ENCODE measurements around the gene PPP1R27. TPM values are rescaled to one million over a fixed set of nuclear protein-coding genes. Genes with fewer than 3 reads are reported as not detected.
A peak's percentile ranks its signal among the peaks of the same experiment; 100 is the strongest.

Gene PPP1R27
- total and polyA plus RNA-seq, 9 of the 15 experiments (the other 6 are each of a cell fraction or from before 2014, with no cell fraction given) = 0.29 to 6.9 (median 1.5) TPM; not detected in 2

- peak; percentile 71 for TF ChIP-seq ZNF766 (CRISPR knock-in tag; conservative IDR thresholded peaks at IDR 0.05)
- peak in 1 of 2 experiments; percentile 83; a peak in 2 of 4 replicates for TF ChIP-seq TEAD1 (CRISPR knock-in tag; IDR thresholded peaks at IDR 0.05)
- TF ChIP-seq RUNX1 (IDR thresholded peaks at IDR 0.05; ENCODE audit: low read depth) = no peak
- peak; percentile 61 for TF ChIP-seq PHF20 (IDR thresholded peaks at IDR 0.05; ENCODE audit: partially characterized antibody)
- peak; percentile 59 for TF ChIP-seq GMEB1 (CRISPR knock-in tag; IDR thresholded peaks at IDR 0.05)
- no peak for TF ChIP-seq FOXM1 (IDR thresholded peaks at IDR 0.05; ENCODE audit: low read depth)
- TF ChIP-seq FOXM1 (CRISPR knock-in tag; IDR thresholded peaks at IDR 0.05; ENCODE audit: low read depth) = peak; percentile 67; the same call in 1 of the 2 replicates
- TF ChIP-seq ETV5 (CRISPR knock-in tag; IDR thresholded peaks at IDR 0.05; ENCODE audit: low read depth) = peak; percentile 67
- TF ChIP-seq HMG20B (CRISPR knock-in tag; IDR thresholded peaks at IDR 0.05) = no peak
- TF ChIP-seq ZBTB11 (CRISPR knock-in tag; IDR thresholded peaks at IDR 0.05) = peak in 1 of 3 experiments; percentile 73; a peak in 1 of 6 replicates
- TF ChIP-seq FOXK2 (conservative IDR thresholded peaks at IDR 0.05 in 1 of 2, IDR thresholded peaks at IDR 0.05 in 1 of 2; ENCODE audit: low read depth in 2 of 2) = peak in 1 of 2 experiments; percentile 39; a peak in 1 of 4 replicates
- peak; percentile 34; the same call in 1 of the 2 replicates for TF ChIP-seq DPF2 (IDR thresholded peaks at IDR 0.05)
- peak; percentile 53 for TF ChIP-seq NCOR1 (IDR thresholded peaks at IDR 0.05)
- no peak for TF ChIP-seq WHSC1 (IDR thresholded peaks at IDR 0.05; ENCODE audit: low read length)
- no peak for TF ChIP-seq MAFG (tag; conservative IDR thresholded peaks at IDR 0.05)
- TF ChIP-seq ZFX (CRISPR knock-in tag; IDR thresholded peaks at IDR 0.05) = peak; percentile 75
- TF ChIP-seq STAT5B (CRISPR knock-in tag; IDR thresholded peaks at IDR 0.05) = 0 out of 2 replicates have a peak, but pooled peaks have one; percentile 28
- TF ChIP-seq NR4A1 (CRISPR knock-in tag; IDR thresholded peaks at IDR 0.05) = no peak
- TF ChIP-seq NR4A1 (tag; IDR thresholded peaks at IDR 0.05) = 0 out of 2 replicates have a peak, but pooled peaks have one; percentile 67
- no peak for TF ChIP-seq STAT6 (CRISPR knock-in tag; IDR thresholded peaks at IDR 0.05)
- TF ChIP-seq ZNF239 (CRISPR knock-in tag; IDR thresholded peaks at IDR 0.05) = no peak
These were observed 1.5 kb downstream of the PPP1R27 start, which contains the start of gene MCRIP1 (continued) for GRCh38 chr17:81833160-81833920.
